Stimulated activated naive CD8-positive, alpha-beta T cell treated with anti-CD3 and anti-CD28 coated beads, Interleukin-15, Interleukin-2, amounts not matched to agents 100 ng/mL and 50 ng/mL, for 24 hours (primary cell): Measurements from ENCODE around the gene USP7.
"Not testable (repeated sequence)": the region's sequence is repeated elsewhere in the genome, so short reads cannot be mapped to it uniquely, and the experiment has no call there.

Experiments
- H3K27ac Mint-ChIP-seq: one replicate; pipeline ENCODE4 v1.8.0; 2021; ENCODE audit warnings: mild to moderate bottlenecking, mixed read lengths
- H3K27me3 Mint-ChIP-seq: one replicate; pipeline ENCODE4 v1.8.0; 2021; ENCODE audit warnings: mixed read lengths
- H3K36me3 Mint-ChIP-seq: one replicate; pipeline ENCODE4 v1.8.0; 2021; ENCODE audit warnings: low read depth, mixed read lengths
- H3K4me1 Mint-ChIP-seq: one replicate; pipeline ENCODE4 v1.8.0; 2021; ENCODE audit warnings: low read depth, mixed read lengths
- H3K4me3 Mint-ChIP-seq: one replicate; pipeline ENCODE4 v1.8.0; 2021; ENCODE audit warnings: mild to moderate bottlenecking, mixed read lengths
- H3K9me3 Mint-ChIP-seq: one replicate; pipeline ENCODE4 v1.8.0; 2021; ENCODE audit warnings: mixed read lengths

USP7 gene

DNA sequence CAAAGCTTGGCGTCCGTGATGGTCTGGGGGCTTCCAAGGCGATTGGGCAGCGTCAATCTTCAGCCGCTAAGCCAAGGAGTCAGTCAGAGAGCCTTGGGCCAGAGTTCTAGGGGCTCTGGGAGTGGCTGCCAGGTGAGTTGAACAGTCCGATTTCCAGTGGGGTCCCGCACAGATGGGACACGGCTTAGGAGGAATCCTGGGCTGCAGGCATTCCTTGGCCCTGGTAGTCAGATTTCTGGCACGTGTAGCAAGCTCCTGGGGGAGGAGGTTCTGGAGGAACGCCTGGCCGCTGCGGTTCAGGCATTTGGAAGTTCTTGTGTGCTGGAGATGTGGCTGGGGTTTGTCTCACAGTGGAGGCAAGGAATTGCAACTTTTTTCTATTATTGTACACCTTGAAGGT lies 120.4 kb downstream of the USP7 start:
- peaks cover 22% of the 10 kb centered on the region for H3K36me3 Mint-ChIP-seq

More for the DNA sequence above, 120.4 kb downstream of the USP7 start:
- not testable (repeated sequence) for H3K4me3 Mint-ChIP-seq, H3K27ac Mint-ChIP-seq, H3K27me3 Mint-ChIP-seq, H3K4me1 Mint-ChIP-seq, H3K9me3 Mint-ChIP-seq
